OCI-LY3 (cell line): ENCODE data around the gene ELOF1.

Experiments used
- CTCF ChIP-seq: fragments of 200-600, 300-600 bp; sonication (generic); IDR thresholded peaks from 2 replicates; pipeline ENCODE4 v1.5.1; 2014; ENCODE audit warnings: antibody characterized with exemption, low read length, low read depth
- EZH2phosphoT487 ChIP-seq: fragments of 200-600 bp; shearing (Covaris generic); IDR thresholded peaks from 2 replicates; pipeline ENCODE4 v1.6.1; 2018; ENCODE audit warnings: antibody characterized with exemption, mixed run types, low read depth

- no peak for TF ChIP-seq CTCF
- TF ChIP-seq EZH2phosphoT487: no peak
These were observed 48.6 kb downstream of the ELOF1 start for GRCh38 chr19:11510444-11510843.
